ENCODE data around the gene IFNAR1.

DNA sequence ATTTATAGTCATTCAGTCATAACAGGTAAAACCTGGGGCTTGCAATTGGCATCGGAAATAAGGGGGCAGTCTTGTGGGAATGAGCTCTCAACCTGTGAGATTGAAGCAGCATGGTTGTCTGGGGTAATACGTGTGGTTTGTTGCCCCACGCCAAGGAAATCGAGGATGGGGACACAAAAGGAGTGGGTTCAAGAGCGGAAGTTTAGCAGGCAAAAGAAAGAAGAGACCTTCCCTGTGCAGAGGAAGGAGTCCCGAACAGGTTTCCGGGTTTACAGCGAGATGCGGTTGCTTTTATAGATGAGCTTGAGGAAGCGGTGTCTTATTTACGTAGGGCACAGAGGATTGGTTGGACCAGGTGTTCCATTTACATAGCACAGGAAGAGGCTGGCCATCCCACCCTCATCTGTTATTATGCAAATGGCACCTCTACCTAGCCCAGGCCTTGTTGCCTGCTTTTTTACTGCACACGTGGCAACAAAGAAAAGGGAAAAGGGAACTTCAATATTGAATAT lies 37.3 kb downstream of the IFNAR1 start:
- TF ChIP-seq, protein P1, sequence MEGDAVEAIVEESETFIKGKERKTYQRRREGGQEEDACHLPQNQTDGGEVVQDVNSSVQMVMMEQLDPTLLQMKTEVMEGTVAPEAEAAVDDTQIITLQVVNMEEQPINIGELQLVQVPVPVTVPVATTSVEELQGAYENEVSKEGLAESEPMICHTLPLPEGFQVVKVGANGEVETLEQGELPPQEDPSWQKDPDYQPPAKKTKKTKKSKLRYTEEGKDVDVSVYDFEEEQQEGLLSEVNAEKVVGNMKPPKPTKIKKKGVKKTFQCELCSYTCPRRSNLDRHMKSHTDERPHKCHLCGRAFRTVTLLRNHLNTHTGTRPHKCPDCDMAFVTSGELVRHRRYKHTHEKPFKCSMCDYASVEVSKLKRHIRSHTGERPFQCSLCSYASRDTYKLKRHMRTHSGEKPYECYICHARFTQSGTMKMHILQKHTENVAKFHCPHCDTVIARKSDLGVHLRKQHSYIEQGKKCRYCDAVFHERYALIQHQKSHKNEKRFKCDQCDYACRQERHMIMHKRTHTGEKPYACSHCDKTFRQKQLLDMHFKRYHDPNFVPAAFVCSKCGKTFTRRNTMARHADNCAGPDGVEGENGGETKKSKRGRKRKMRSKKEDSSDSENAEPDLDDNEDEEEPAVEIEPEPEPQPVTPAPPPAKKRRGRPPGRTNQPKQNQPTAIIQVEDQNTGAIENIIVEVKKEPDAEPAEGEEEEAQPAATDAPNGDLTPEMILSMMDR (IDR thresholded peaks at IDR 0.05; ENCODE audit: poor library complexity, severe bottlenecking): no peak
- TF ChIP-seq, protein P2, sequence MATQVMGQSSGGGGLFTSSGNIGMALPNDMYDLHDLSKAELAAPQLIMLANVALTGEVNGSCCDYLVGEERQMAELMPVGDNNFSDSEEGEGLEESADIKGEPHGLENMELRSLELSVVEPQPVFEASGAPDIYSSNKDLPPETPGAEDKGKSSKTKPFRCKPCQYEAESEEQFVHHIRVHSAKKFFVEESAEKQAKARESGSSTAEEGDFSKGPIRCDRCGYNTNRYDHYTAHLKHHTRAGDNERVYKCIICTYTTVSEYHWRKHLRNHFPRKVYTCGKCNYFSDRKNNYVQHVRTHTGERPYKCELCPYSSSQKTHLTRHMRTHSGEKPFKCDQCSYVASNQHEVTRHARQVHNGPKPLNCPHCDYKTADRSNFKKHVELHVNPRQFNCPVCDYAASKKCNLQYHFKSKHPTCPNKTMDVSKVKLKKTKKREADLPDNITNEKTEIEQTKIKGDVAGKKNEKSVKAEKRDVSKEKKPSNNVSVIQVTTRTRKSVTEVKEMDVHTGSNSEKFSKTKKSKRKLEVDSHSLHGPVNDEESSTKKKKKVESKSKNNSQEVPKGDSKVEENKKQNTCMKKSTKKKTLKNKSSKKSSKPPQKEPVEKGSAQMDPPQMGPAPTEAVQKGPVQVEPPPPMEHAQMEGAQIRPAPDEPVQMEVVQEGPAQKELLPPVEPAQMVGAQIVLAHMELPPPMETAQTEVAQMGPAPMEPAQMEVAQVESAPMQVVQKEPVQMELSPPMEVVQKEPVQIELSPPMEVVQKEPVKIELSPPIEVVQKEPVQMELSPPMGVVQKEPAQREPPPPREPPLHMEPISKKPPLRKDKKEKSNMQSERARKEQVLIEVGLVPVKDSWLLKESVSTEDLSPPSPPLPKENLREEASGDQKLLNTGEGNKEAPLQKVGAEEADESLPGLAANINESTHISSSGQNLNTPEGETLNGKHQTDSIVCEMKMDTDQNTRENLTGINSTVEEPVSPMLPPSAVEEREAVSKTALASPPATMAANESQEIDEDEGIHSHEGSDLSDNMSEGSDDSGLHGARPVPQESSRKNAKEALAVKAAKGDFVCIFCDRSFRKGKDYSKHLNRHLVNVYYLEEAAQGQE (IDR thresholded peaks at IDR 0.05; ENCODE audit: borderline replicate concordance): no peak
- no peak for TF ChIP-seq POLR2AphosphoS5 (IDR thresholded peaks at IDR 0.05)
